ENCODE results near the gene LYPD3.

Gene LYPD3

DNA sequence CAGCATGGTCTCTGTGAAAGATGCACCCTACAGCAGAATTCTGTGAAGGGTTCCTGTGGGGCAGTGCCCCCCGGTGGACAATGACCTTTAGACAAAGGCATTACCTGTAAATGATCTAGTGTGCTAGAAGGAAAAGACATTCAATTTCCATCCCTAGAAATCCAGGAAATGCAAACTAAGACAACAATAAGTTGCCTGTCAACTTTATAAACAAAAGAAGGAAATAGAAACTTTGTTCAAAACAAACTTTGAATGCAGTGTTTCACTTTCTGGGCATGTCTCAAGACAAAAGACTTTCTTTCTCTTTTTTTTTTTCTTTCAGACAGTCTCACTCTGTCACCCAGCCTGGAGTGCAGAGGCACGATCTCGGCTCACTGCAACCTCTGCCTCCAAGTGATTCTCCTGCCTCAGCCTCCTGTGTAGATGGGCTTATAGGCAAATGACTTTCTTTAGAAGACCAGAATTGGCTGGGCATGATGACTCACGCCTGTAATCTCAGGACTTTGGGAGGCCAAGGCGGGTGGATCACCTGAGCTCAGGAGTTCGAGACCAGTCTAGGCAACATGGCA lies 35.2 kb downstream of the LYPD3 start:
- DNase-seq, result no peak

DNA sequence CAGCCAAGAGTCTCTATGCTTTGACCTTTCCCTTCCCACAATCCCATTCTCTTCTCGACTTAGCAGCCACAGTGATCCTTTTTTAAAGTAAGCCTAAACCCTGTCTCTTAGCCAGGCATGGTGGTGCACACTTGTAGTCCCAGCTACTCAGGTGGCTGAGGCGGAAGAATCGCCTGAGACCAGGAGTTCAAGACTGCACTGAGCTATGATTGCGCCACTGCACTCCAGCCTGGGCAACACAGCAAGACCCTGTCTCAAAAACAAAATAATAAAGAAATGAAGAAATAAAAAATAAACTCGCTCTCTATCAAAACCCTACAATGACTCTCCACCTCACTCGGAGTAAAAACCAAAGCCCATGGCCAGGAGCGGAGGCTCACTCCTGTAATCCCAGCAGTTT lies 36.0 kb downstream of the LYPD3 start:
- no peak for DNase-seq

DNA sequence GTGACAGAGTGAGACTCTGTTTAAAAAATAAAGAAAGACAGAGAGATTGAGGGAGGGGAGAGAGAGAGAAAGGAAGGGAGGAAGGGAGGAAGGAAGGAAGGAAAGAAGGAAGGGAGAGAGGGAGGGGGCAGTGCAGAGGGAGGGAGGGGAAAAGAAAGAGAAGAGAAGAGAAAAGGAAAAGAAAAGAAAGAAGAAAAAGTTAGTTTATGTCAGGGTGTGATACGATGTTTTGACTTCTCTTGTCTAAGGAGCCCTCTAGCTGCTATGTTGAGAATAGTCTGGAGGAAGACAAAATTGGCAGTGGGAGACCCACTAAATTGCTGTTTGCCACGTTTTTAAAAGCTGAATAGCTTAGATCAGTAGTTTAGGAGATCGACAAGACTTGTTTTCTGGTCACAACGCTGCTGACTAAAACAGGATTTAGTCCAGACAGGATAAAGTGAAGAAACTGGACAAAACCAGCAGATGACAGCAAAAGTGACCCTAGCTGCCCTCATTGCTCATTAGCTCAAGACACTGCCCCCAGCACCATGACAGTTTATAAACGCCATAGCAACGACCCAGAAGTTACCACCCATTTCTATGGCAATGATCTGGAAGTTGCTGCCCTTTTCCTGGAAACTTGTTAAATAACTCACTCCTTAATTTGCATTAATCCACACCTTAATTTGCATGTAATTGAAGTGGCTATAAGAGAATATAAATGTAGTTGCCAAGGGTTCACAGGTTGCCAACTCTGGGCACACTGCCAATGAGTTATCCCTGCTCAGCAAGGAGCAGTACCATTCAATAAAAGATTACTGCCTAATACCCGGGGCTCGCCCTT lies 39.6 kb downstream of the LYPD3 start:
- no peak for DNase-seq

DNA sequence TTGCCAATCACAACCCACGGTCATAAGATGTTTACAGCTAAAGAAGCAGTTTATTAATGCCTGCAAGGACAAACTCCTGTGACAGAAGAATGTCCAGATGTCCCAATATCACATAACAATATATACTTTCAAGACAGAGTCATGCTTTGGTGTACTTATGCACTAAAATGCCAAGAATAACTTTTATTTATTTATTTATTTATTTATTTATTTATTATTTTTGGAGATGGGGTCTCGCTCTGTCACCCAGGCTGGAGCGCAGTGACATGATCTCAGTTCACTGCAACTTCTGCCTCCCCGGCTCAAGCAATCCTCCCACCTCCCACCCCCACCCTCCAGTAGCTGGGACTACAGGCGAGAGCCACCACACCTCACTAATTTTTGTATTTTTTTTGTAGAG lies 41.6 kb downstream of the LYPD3 start:
- no peak for DNase-seq

DNA sequence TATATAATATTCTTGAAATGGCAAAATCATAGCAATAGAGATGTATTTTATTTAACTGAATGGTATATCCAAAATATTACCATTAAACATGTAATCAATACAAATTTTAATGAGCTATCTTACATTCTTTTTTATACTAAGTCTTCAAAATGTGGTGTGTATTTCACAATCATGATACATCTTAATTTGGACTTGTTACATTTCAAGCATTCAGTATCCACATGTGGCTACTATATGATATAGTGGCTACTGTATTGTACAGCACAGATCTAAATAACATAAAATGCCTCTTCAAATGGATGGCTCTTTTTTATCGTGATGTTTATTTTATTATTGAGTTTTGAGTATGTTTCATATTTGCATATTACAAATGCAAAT lies 42.7 kb downstream of the LYPD3 start:
- no peak for DNase-seq

DNA sequence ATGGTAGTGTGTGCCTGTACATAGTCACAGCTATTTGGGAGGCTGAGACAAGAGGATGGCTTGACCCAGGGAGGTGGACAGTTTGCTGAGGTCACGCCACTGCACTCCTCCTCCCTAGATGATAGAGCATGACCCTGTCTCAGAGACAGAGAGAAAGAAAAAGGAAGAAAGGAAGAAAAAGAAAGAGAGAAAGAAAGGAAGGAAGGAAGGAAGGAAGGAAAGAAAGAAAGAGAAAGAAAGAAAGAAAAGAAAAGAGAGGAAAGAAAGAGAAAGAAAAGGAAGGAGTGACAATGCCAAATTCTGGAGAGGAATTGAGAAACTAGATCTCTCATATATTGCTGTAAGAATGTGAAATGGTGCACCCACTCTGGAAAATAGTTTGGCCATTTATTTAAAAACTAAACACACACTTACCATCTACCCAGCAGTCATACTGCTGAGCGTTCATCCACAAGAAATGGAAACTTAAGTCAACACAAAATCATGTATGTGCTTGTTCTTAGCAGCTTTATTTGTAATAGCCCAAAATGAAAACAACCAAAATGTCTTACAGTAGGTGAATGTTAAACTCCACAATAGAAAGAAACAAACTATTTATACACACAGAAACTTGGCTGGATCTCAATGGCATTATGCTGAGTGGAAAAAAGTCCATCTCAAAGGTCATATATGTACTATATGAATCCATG lies 43.3 kb downstream of the LYPD3 start:
- no peak for DNase-seq

DNA sequence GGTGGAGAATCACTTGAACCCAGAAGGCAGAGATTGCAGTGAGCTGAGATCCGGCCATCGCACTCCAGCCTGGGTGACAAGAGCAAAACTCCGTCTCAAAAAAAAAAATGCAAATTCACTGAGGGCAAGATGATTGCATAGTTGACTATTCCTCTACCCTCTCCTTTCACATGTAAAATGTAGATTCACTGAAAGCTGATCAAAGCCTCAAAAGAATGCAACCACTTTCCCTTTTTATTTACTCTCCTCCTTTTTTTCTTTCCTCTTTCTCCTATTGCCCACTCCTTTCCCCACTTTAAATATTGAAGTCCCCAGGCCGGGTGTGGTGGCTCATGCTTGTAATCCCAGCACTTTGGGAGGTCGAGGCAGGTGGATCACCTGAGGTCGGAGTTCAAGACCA lies 44.5 kb downstream of the LYPD3 start:
- DNase-seq, result no peak

DNA sequence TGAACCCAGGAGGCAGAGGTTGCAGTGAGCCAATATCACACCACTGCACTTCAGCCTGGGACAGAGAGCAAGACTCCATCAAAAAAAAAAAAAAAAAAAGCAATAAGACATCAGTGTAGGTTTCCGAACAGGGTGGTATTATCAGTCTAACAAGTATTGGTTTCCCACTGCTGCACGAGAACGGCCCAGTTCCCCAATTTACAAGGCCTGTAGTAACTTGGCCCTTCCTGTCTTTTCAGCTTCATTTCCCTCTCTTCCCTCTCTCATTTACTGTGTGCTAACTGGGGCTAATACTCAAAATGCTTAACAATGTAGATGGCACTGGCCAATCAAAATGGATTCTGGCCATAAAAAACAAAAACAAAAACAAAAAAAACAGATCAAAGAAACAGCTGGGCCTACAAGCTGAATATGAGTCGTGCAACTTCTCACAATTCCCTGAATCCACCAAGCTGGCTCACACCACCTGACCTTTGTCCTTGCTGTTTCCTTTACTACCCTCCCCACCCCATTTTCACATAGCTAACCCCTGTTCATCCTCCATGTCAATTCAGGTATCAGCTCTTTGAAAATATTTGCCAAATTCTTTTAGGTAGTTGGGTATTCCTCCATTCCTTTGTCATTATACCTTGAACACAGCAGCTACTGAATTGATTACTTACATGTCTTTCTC lies 48.3 kb downstream of the LYPD3 start:
- no peak for DNase-seq

DNA sequence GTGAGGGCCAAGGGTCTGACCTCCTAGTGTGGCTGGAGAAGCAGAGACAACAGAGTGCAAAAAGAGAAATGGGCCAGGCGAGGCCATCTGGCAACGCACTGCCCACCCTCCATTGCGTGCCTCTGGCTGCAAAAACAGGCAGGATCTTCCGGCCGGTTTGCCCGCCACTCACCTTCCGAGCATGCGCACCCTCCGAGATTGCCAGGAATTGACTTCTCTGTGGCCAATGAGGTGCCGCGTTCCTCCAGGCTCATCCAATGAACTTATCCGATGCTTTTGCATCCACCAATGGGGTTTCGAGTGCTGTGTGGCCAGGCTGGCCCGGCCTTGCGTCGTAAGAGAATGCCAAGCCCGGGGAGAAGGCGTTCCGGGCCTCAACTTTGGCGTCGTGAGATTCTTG lies 50.9 kb downstream of the LYPD3 start, which contains the start of gene TEX101:
TEX101 (plus strand) TSS at position 337 of the 400 bp plus-strand sequence. CDS start 1,030 bp downstream, outside the sequence.
- DNase-seq, result no peak

DNA sequence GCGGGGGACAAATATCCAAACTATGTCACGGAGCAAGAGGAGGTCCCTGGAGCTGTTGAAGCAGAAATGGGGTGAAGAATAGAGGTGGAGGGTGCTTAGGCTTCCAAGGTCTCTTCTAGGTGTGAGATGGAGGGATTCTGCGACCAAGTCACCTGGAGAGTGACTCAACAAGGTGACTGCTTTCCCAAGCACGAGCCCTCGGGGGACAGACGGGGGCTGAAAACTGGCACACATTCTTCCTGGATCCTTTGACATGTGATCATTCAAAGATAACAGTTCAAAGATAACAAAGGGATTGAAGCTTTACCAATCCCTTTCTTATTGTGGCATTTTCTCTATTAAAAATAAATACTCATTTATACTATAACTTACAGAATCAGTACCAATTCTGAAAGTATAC lies 53.0 kb downstream of the LYPD3 start:
- DNase-seq, result no peak

Measured in activated effector memory CD4-positive, alpha-beta T cell treated with anti-CD3 and anti-CD28 coated beads, Interleukin-2, amount 50 U/mL, for 16 hours (primary cell).